Measurements from ENCODE around the gene FBXO30. TPM values are rescaled to one million over a fixed set of nuclear protein-coding genes. Genes with fewer than 3 reads are reported as not detected.
A peak's percentile ranks its signal among the peaks of the same experiment; 100 is the strongest.

The FBXO30 gene
- total RNA-seq = 10 to 100 TPM in 1 of 2 donors, 1 to 10 TPM in 1; 7.7 to 11.3 TPM
- polyA plus RNA-seq (ENCODE audit: insufficient read length in 6 of 6) = 10 to 100 TPM; 10.4 to 11.3 (median 10.9) TPM
- long read RNA-seq, donor 1, full-length matches to known transcripts = 4 of 27 reads
- long read RNA-seq, donor 1, partial matches to known transcripts = 23 of 27 reads
- long read RNA-seq, donor 1, other reads (novel, unspliced or antisense) = 0 of 27 reads
- long read RNA-seq, donor 2, partial matches to known transcripts = 7 of 7 reads
- long read RNA-seq, donor 2, other reads (novel, unspliced or antisense) = 0 of 7 reads
- long read RNA-seq, donor 3, full-length matches to known transcripts = 1 of 9 reads
- long read RNA-seq, donor 3, partial matches to known transcripts = 8 of 9 reads
- long read RNA-seq, donor 3, other reads (novel, unspliced or antisense) = 0 of 9 reads
- long read RNA-seq, donor 4 = 0 reads
- long read RNA-seq, donor 5, partial matches to known transcripts = 8 of 8 reads
- long read RNA-seq, donor 5, other reads (novel, unspliced or antisense) = 0 of 8 reads
- long read RNA-seq, donor 6, full-length matches to known transcripts = 4 of 11 reads
- long read RNA-seq, donor 6, partial matches to known transcripts = 7 of 11 reads
- long read RNA-seq, donor 6, other reads (novel, unspliced or antisense) = 0 of 11 reads
- long read RNA-seq, donor 7, full-length matches to known transcripts = 3 of 3 reads
- long read RNA-seq, donor 7, partial matches to known transcripts = 0 of 3 reads
- long read RNA-seq, donor 7, other reads (novel, unspliced or antisense) = 0 of 3 reads
- long read RNA-seq, donor 8, partial matches to known transcripts = 5 of 5 reads
- long read RNA-seq, donor 8, other reads (novel, unspliced or antisense) = 0 of 5 reads
- long read RNA-seq, donor 9 = 0 reads
- long read RNA-seq, donor 10 = 0 reads
- long read RNA-seq, donor 11, full-length matches to known transcripts = 4 of 31 reads
- long read RNA-seq, donor 11, partial matches to known transcripts = 27 of 31 reads
- long read RNA-seq, donor 11, other reads (novel, unspliced or antisense) = 0 of 31 reads
- long read RNA-seq, donor 12, full-length matches to known transcripts = 1 of 1 reads
- long read RNA-seq, donor 12, partial matches to known transcripts = 0 of 1 reads
- long read RNA-seq, donor 12, other reads (novel, unspliced or antisense) = 0 of 1 reads

- ATAC-seq (peak; percentile 98), DNase-seq (peak; percentile 89 to 97 (median 96))
- peaks cover 20 to 52% of the 10 kb centered on the region in 2 donors for H3K4me1 ChIP-seq
- no peaks in the 10 kb centered on the region for H3K36me3 ChIP-seq
- H3K27ac ChIP-seq = peak within 1 kb of the TSS; percentile 96 to 97
- no peaks in the 10 kb centered on the region for H3K9me3 ChIP-seq
- peak within 1 kb of the TSS; percentile 64 to 65 for H3K4me3 ChIP-seq
- intact Hi-C loops (cut with DNase I) = loop anchor here in 1 of 2 donors (10.0 kb wide), 1 partner anchor 80 kb away; the partner anchor contains the start of gene EPM2A
- peak in 1 of 2 donors; percentile 30 for TF ChIP-seq CTCF (IDR thresholded peaks at IDR 0.05)
- no peaks in the 10 kb centered on the region for H3K27me3 ChIP-seq
These were observed at the start of gene FBXO30 for GRCh38 chr6:145814501-145815308. Gene FBXO30, minus strand, starts transcription at chr6:145814795. Its CDS starts 8,390 bp downstream, at chr6:145806405.

GRCh38 chr6:145863988-145864616 lies 49.5 kb upstream of the FBXO30 start:
- no peak for DNase-seq
- Histone ChIP-seq H3K9me3 (peaks cover 0 to 10% of the 10 kb centered on the region in 2 donors), H3K27me3 (no peaks in the 10 kb centered on the region), H3K27ac (no peak overlapping the region), H3K4me1 (peaks cover 0 to 14% of the 10 kb centered on the region in 2 donors), H3K4me3 (no peak overlapping the region), H3K36me3 (no peaks in the 10 kb centered on the region)
- intact Hi-C loops (cut with DNase I) = no loop called here
- TF ChIP-seq CTCF (IDR thresholded peaks at IDR 0.05) = no peak
- ATAC-seq = no peak

GRCh38 chr6:145863366-145863765 lies 48.8 kb upstream of the FBXO30 start:
- no peak for TF ChIP-seq CTCF (IDR thresholded peaks at IDR 0.05)
- no peaks in the 10 kb centered on the region for H3K27me3 ChIP-seq
- ATAC-seq (no peak), DNase-seq (no peak)
- intact Hi-C loops (cut with DNase I) = no loop called here
- H3K36me3 ChIP-seq = no peaks in the 10 kb centered on the region
- no peak overlapping the region for H3K4me3 ChIP-seq
- H3K9me3 ChIP-seq = peaks cover 0 to 10% of the 10 kb centered on the region in 2 donors
- H3K27ac ChIP-seq = no peak overlapping the region
- H3K4me1 ChIP-seq = peaks cover 0 to 14% of the 10 kb centered on the region in 2 donors

- TF ChIP-seq CTCF (IDR thresholded peaks at IDR 0.05) = no peak
- peaks cover 0 to 10% of the 10 kb centered on the region in 2 donors for H3K9me3 ChIP-seq
- H3K36me3 ChIP-seq = no peaks in the 10 kb centered on the region
- H3K27me3 ChIP-seq = no peaks in the 10 kb centered on the region
- no peak overlapping the region for H3K27ac ChIP-seq
- intact Hi-C loops (cut with DNase I) = no loop called here
- no peak overlapping the region for H3K4me3 ChIP-seq
- DNase-seq (no peak), ATAC-seq (no peak)
- H3K4me1 ChIP-seq = peaks cover 0 to 14% of the 10 kb centered on the region in 2 donors
These were observed 46.0 kb upstream of the FBXO30 start for GRCh38 chr6:145860562-145860961.

All from left lung (tissue), 14 donors.